K562 (cell line): ENCODE results near the gene RABL3. TPM values are rescaled to one million over a fixed set of nuclear protein-coding genes. Genes with fewer than 3 reads are reported as not detected.

Experiments
- ATAC-seq: fragments of 200-7000 bp; cut with Tn5 transposase; 3 replicates; pipeline ENCODE4 v1.9.1; 2020; ENCODE audit warnings: moderate library complexity
- BruUV-seq: library from RNA; stranded (reverse); fragments of 400-500 nt; replicated peaks from 2 replicates; lab custom pipeline; 2021; lab: Mats Ljungman, UMichigan
- CTCF ChIA-PET: fragments of 300-600 bp; formaldehyde crosslinking; extraction: SDS; loops from one replicate; lab custom pipeline; 2021; ENCODE audit warnings: low intra/inter-chr PET ratio; lab: Yijun Ruan, JAX
- POLR2A ChIA-PET: fragments of 300-600, 350-650 bp; sonication (Branson Sonifier 250); formaldehyde crosslinking; extraction: SDS; loops from one replicate; lab custom pipeline; 2021; ENCODE audit warnings: antibody characterized with exemption, inconsistent platforms; lab: Yijun Ruan, JAX
- DNase-seq, 4 experiments: peaks; one replicate each; pipeline versions ENCODE4 v3.0.0 to v3.0.0-alpha.2; 2011 to 2018; ENCODE audit warnings: low spot score in 3 of 4, mixed read lengths in 3 of 4; ENCODE audit errors: extremely low read depth in 1 of 4
- FAIRE-seq: peaks from 2 replicates; lab custom pipeline; 2011; peaks lifted over from hg19 to GRCh38; lab: Jason Lieb, UNC
- H2AFZ ChIP-seq: 2 replicates; pipeline ENCODE4 v1.6.0; 2011; ENCODE audit warnings: low read depth, low read length, control low read depth, inconsistent platforms
- H3K27ac ChIP-seq: fragments of 200-600 bp; 3 replicates; pipeline ENCODE4 v1.8.0; 2011; ENCODE audit warnings: low read depth, mild to moderate bottlenecking, control low read depth, inconsistent platforms, low read length, moderate library complexity, mixed read lengths; ENCODE audit errors: extremely low read depth
- H3K27me3 ChIP-seq, 2 experiments: fragments of 300-600 bp in 1 of 2; 2 replicates in 1 of 2; 3 replicates in 1 of 2; pipeline versions ENCODE4 v1.6.0 to v1.8.0; 2011; ENCODE audit warnings: inconsistent platforms in 2 of 2, low read length in 2 of 2, mild to moderate bottlenecking in 1 of 2, mixed read lengths in 1 of 2, moderate library complexity in 1 of 2; ENCODE audit not compliant: control insufficient read depth in 2 of 2, insufficient read depth in 2 of 2
- H3K36me3 ChIP-seq: fragments of 300-600 bp; 3 replicates; pipeline ENCODE4 v1.8.0; 2011; ENCODE audit warnings: mild to moderate bottlenecking, low read length, inconsistent platforms; ENCODE audit not compliant: control insufficient read depth, insufficient read depth
- H3K4me1 ChIP-seq, 2 experiments: fragments of 200-600 bp in 1 of 2; replicated peaks in 1 of 2; 2 replicates in 1 of 2; 3 replicates in 1 of 2; pipeline versions ENCODE4 v1.5.1 to v1.8.0; 2011; ENCODE audit warnings: inconsistent platforms in 2 of 2, low read length in 2 of 2, mild to moderate bottlenecking in 1 of 2, mixed read lengths in 1 of 2, moderate library complexity in 1 of 2; ENCODE audit not compliant: control insufficient read depth in 2 of 2, insufficient read depth in 2 of 2
- H3K4me2 ChIP-seq: 2 replicates; pipeline ENCODE4 v1.6.1; 2011; ENCODE audit warnings: low read length, control low read depth, inconsistent platforms, mixed read lengths; ENCODE audit not compliant: insufficient read depth
- H3K4me3 ChIP-seq: fragments of 200-600 bp; sonication (generic), shearing (Covaris generic); 2 replicates; pipeline ENCODE4 v1.5.1; 2016; ENCODE audit warnings: control low read depth, inconsistent platforms
- H3K79me2 ChIP-seq: fragments of 200-600 bp; 3 replicates; pipeline ENCODE4 v1.8.0; 2011; ENCODE audit warnings: low read length, inconsistent platforms; ENCODE audit not compliant: control insufficient read depth, insufficient read depth
- H3K9ac ChIP-seq, 2 experiments: 2 replicates each; pipeline versions ENCODE4 v1.6.0 to v1.6.1; 2011; ENCODE audit warnings: low read depth in 2 of 2, low read length in 2 of 2, control low read depth in 1 of 2, inconsistent platforms in 1 of 2, mild to moderate bottlenecking in 1 of 2, mixed read lengths in 1 of 2; ENCODE audit not compliant: insufficient read depth in 1 of 2
- H3K9me1 ChIP-seq: one replicate; pipeline ENCODE4 v1.6.0; 2011; ENCODE audit warnings: inconsistent platforms, mild to moderate bottlenecking, low read length, moderate library complexity; ENCODE audit not compliant: control insufficient read depth, insufficient read depth
- H3K9me3 ChIP-seq: replicated peaks from 2 replicates; pipeline ENCODE4 v1.5.1; 2011; ENCODE audit warnings: low read depth, low read length, inconsistent platforms; ENCODE audit not compliant: control insufficient read depth, insufficient read depth
- H4K20me1 ChIP-seq: replicated peaks from 2 replicates; pipeline ENCODE4 v1.6.1; 2011; ENCODE audit warnings: low read length, inconsistent platforms, mixed read lengths; ENCODE audit not compliant: control insufficient read depth, insufficient read depth
- DIDO1 ChIP-seq: fragments of 450-650 bp; IDR thresholded peaks from 2 replicates; pipeline ENCODE4 v1.6.1; 2016; ENCODE audit warnings: low read depth, missing biosample characterization, missing genetic modification characterization
- DPF2 ChIP-seq: fragments of 450-650 bp; IDR thresholded peaks from 2 replicates; pipeline ENCODE4 v1.6.1; 2016
- HDAC6 ChIP-seq: IDR thresholded peaks from 2 replicates; pipeline ENCODE4 v1.6.1; 2012; ENCODE audit warnings: low read depth, mild to moderate bottlenecking, control low read depth, inconsistent platforms, low read length, moderate library complexity
- MEF2D ChIP-seq: conservative IDR thresholded peaks from 2 replicates; pipeline ENCODE4 v1.6.1; 2016; ENCODE audit warnings: low read depth, missing genetic modification characterization, missing compliant biosample characterization
- MGA ChIP-seq: fragments of 450-650 bp; IDR thresholded peaks from 2 replicates; pipeline ENCODE4 v1.6.1; 2016; ENCODE audit warnings: mild to moderate bottlenecking, moderate library complexity
- SLC30A9 ChIP-seq: fragments of 250-450 bp; sonication (Bioruptor Pico); IDR thresholded peaks from 2 replicates; pipeline ENCODE4 v1.8.0; 2022; ENCODE audit warnings: mild to moderate bottlenecking, moderate library complexity
- ZKSCAN8 ChIP-seq: fragments of 200-800 bp; sonication (Bioruptor generic); IDR thresholded peaks from 2 replicates; pipeline ENCODE4 v1.6.1; 2016; ENCODE audit warnings: missing genetic modification characterization, missing compliant biosample characterization
- ZNF740 ChIP-seq, 3 experiments: fragments of 200-800 bp in 1 of 3; sonication (Bioruptor generic) in 1 of 3; sonication (generic) in 1 of 3; formaldehyde crosslinking in 1 of 3; IDR thresholded peaks; 2 replicates each; pipeline versions ENCODE4 v1.6.1 to v1.8.0; 2016 to 2022; ENCODE audit warnings: mild to moderate bottlenecking in 2 of 3, missing compliant biosample characterization in 2 of 3, missing genetic modification characterization in 2 of 3, missing genetic modification reagents in 1 of 3
- WGBS: fragments of 100-300 bp; shearing (Covaris generic); methylation state at CpG from one replicate; pipeline ENCODE4 v1.1.6; 2016; ENCODE audit warnings: low coverage, mixed read lengths; ENCODE audit not compliant: insufficient coverage; ENCODE audit errors: missing lambda C conversion rate; 5-methylcytosine and 5-hydroxymethylcytosine counted together
- in situ Hi-C: fragments of 300-500 bp; cut with MboI; formaldehyde crosslinking; loops from 4 replicates; pipeline ENCODE4 v1.15.0; 2018; ENCODE audit warnings: inconsistent platforms, mixed read lengths
- intact Hi-C: fragments of 100-400 bp; cut with micrococcal nuclease; formaldehyde crosslinking; loops from 2 replicates; pipeline ENCODE4 v1.14.2; 2022
- polyA plus RNA-seq, 8 experiments: library from polyadenylated mRNA; depleted of rRNA in 4 of 8; stranded (reverse) in 5 of 8; unstranded in 3 of 8; fragments of >200 nt; fragmentation: Nextera tagmentation in 2 of 8; fragmentation: Illumina TruSeq in 1 of 8; extraction: Ambion mirVana in 2 of 8; extraction: Trizol in 1 of 8; gene quantifications; 2 replicates each; pipeline versions ENCODE4 v1.2.1 to v1.2.3, GENCODE V29; 2011 to 2014; ENCODE audit warnings: inconsistent platforms in 1 of 8, missing spikeins in 1 of 8
- total RNA-seq, 7 experiments: library from RNA; depleted of rRNA in 6 of 7; stranded (reverse); fragments of >200 nt in 6 of 7; fragmentation: Illumina TruSeq in 2 of 7; extraction: Trizol in 2 of 7; gene quantifications; 2 replicates each; pipeline versions ENCODE4 v1.2.1 to v1.2.3, GENCODE V29; 2011 to 2021; ENCODE audit warnings: low replicate concordance in 1 of 7
- TF ChIP-seq, protein P1 (sequence below): fragments of 450-650 bp; IDR thresholded peaks from 2 replicates; pipeline ENCODE4 v1.6.1; 2016; ENCODE audit warnings: antibody characterized with exemption

Gene RABL3
- total and polyA plus RNA-seq, 9 of the 15 experiments (the other 6 are each of a cell fraction or from before 2014, with no cell fraction given): 6.5 to 30.7 (median 12.3) TPM

- no peaks in the 10 kb centered on the region for H3K9me1 ChIP-seq
- no peak overlapping the region for H3K9ac ChIP-seq
- no peaks in the 10 kb centered on the region for H4K20me1 ChIP-seq
- intact Hi-C loops: no loop called here
- peaks cover 0 to 31% of the 10 kb centered on the region in 2 experiments; a peak in 4 of 5 replicates for H3K4me1 ChIP-seq
- H3K4me3 ChIP-seq: no peak overlapping the region
- no peak overlapping the region for H3K4me2 ChIP-seq
- BruUV-seq: no TSS peak
- DNase-seq (no peak), ATAC-seq (no peak), FAIRE-seq (no peak)
- CTCF ChIA-PET: no interaction called here
- WGBS: 100% methylated on average over 1 of the region's 1 CpG
- H3K9me3 ChIP-seq: peaks cover 3% of the 10 kb centered on the region
- no peak overlapping the region for H2AFZ ChIP-seq
- POLR2A ChIA-PET: no interaction called here
- H3K79me2 ChIP-seq: no peaks in the 10 kb centered on the region
- no peaks in the 10 kb centered on the region for H3K36me3 ChIP-seq
- H3K27me3 ChIP-seq: no peaks in the 10 kb centered on the region
- in situ Hi-C loops: no loop called here
- no peak overlapping the region for H3K27ac ChIP-seq
- no peak for TF ChIP-seq MGA
- TF ChIP-seq HDAC6: no peak
- no peak for TF ChIP-seq ZNF740 (CRISPR knock-in tag; IDR thresholded peaks at IDR 0.05)
- TF ChIP-seq ZNF740 (tag; IDR thresholded peaks at IDR 0.05): no peak
- TF ChIP-seq ZKSCAN8 (CRISPR knock-in tag): no peak
- no peak for TF ChIP-seq SLC30A9 (CRISPR knock-in tag)
- TF ChIP-seq MEF2D (tag): no peak
- no peak for TF ChIP-seq DPF2
- TF ChIP-seq DIDO1 (tag): no peak
- TF ChIP-seq, protein P1, sequence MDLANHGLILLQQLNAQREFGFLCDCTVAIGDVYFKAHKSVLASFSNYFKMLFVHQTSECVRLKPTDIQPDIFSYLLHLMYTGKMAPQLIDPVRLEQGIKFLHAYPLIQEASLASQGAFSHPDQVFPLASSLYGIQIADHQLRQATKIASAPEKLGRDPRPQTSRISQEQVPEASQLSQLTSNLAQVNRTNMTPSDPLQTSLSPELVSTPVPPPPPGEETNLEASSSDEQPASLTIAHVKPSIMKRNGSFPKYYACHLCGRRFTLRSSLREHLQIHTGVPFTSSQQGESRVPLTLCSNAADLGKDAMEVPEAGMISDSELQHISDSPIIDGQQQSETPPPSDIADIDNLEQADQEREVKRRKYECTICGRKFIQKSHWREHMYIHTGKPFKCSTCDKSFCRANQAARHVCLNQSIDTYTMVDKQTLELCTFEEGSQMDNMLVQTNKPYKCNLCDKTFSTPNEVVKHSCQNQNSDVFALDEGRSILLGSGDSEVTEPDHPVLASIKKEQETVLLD: no peak
Measured at GRCh38 chr3:120640231-120640630, 102.1 kb downstream of the RABL3 start.
